ENCODE measurements around the gene RRM2. TPM values are rescaled to one million over a fixed set of nuclear protein-coding genes. Genes with fewer than 3 reads are reported as not detected.

The RRM2 gene
- total RNA-seq, 1 experiment from 2014 or later = 330 TPM

Other genes starting within 250 kb of the RRM2 start
- gene GRHL1, start 171.0 kb upstream of the RRM2 start, total RNA-seq (2021; ENCODE audit: unreplicated experiment) = 8.5 TPM
- 9.0 TPM for gene KLF11, start 79.2 kb upstream of the RRM2 start, total RNA-seq (2021; ENCODE audit: unreplicated experiment)
- 3.7 TPM for gene CYS1, start 42.3 kb upstream of the RRM2 start, total RNA-seq (2021; ENCODE audit: unreplicated experiment)
- gene HPCAL1, start 180.2 kb downstream of the RRM2 start, total RNA-seq (2021; ENCODE audit: unreplicated experiment) = 111 TPM

All from HCT116 (cell line).